Body of pancreas (tissue), 4 donors: ENCODE results near the gene TMEM123.

Source experiments
- POLR2A ChIP-seq, 3 donors: fragments of 450-650 bp; IDR thresholded peaks; one replicate each; pipeline ENCODE4 v1.6.1; 2016; ENCODE audit warnings: antibody characterized with exemption in 3 of 3, mild to moderate bottlenecking in 2 of 3
- TF ChIP-seq, protein P1 (sequence below), 7 experiments: fragments of 450-650 bp in 4 of 7; fragments of 200-600 bp in 3 of 7; sonication (generic) in 3 of 7; IDR thresholded peaks; one replicate each; pipeline ENCODE4 v1.5.1; 2016 to 2019; ENCODE audit warnings: antibody characterized with exemption in 7 of 7

DNA sequence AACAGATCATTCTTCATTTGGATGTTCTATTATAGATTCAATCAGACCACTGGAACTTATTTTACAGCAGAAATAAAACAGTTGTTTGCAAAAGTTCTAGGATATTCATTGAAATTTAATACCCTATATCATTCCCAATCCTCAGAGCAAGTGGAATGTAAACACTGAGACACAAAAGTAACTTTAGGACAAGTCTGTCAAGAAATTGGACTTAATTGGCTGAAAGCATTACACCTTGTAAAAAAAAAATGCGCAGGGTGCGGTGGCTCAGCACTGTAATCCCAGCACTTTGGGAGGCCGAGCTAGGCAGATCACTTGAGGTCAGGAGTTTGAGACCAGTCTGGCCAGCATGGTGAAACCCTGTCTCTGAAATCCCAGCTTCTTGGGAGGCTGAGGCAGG, 29.9 kb upstream of the TMEM123 start:
- TF ChIP-seq, protein P1, sequence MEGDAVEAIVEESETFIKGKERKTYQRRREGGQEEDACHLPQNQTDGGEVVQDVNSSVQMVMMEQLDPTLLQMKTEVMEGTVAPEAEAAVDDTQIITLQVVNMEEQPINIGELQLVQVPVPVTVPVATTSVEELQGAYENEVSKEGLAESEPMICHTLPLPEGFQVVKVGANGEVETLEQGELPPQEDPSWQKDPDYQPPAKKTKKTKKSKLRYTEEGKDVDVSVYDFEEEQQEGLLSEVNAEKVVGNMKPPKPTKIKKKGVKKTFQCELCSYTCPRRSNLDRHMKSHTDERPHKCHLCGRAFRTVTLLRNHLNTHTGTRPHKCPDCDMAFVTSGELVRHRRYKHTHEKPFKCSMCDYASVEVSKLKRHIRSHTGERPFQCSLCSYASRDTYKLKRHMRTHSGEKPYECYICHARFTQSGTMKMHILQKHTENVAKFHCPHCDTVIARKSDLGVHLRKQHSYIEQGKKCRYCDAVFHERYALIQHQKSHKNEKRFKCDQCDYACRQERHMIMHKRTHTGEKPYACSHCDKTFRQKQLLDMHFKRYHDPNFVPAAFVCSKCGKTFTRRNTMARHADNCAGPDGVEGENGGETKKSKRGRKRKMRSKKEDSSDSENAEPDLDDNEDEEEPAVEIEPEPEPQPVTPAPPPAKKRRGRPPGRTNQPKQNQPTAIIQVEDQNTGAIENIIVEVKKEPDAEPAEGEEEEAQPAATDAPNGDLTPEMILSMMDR (IDR thresholded peaks at IDR 0.05), result no peak
- no peak for TF ChIP-seq POLR2A (IDR thresholded peaks at IDR 0.05)
